ENCODE measurements around the gene PRAMEF26. TPM values are rescaled to one million over a fixed set of nuclear protein-coding genes. Genes with fewer than 3 reads are reported as not detected.
"Not testable (repeated sequence)": the region's sequence is repeated elsewhere in the genome, so short reads cannot be mapped to it uniquely, and the experiment has no call there.

The PRAMEF26 gene
- not detected for total RNA-seq

GRCh38 chr1:13155909-13156308 is at the start of gene PRAMEF26:
PRAMEF26 (minus strand) TSS chr1:13156009; CDS start chr1:13153095, 2,914 bp downstream.
- FAIRE-seq; DNase-seq (ENCODE audit: low spot score in 2 of 2): not testable (repeated sequence)

DNA sequence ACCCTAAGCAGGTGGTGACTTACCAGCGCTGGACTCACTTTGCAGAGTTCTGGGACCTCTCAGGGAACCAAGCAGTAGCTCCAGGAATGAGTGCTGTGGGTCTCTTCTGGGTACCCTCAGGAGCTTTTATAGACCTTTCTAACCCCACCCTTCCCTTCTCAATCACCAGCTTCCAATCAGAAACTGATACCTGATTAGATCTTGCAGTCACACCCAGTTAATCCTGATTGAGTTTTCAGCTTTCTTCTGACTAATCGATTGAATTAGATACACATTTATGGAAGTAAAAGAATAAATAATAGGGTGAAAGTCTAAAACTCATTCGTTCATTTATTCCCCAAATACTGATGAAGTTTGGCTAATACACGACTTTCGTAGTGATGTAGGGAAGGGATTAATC is 45.5 kb upstream of the PRAMEF26 start, which contains the start of gene PRAMEF13:
Gene PRAMEF13, minus strand, starts transcription at position 101 of the 400 bp plus-strand sequence. CDS start 1,820 bp downstream, outside the sequence.
- not testable (repeated sequence) for FAIRE-seq; DNase-seq (ENCODE audit: low spot score in 2 of 2)

DNA sequence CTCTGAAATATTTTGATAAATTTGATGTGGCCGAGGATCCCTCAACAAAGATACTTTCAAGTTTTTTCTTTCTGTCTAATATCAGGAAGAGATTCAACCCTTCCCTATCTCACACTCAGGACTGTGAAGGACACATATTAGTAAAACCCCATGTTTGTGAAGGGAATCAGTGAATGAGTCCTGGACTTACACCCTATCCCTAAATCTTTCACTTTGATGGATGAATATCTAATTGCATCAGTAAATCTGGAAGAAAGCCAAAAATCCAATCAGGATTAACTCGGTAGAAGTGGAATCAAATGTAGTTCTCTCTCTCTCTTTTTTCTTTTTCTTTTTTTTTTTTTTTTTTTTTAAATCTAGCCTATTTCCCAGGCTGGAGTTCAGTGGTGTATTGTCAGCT is 15.7 kb upstream of the PRAMEF26 start, which contains the start of gene PRAMEF9:
Gene PRAMEF9, plus strand, starts transcription at position 301 of the 400 bp plus-strand sequence. CDS start 3,433 bp downstream, outside the sequence.
- FAIRE-seq; DNase-seq (ENCODE audit: low spot score in 2 of 2): not testable (repeated sequence)

- not testable (repeated sequence) for FAIRE-seq; DNase-seq (ENCODE audit: low spot score in 2 of 2)
These were observed 9.7 kb upstream of the PRAMEF26 start, which contains the start of gene HNRNPCL4 for GRCh38 chr1:13165531-13165930. HNRNPCL4 (minus strand) TSS chr1:13165631; CDS start chr1:13165467, 164 bp downstream.

- not testable (repeated sequence) for DNase-seq (ENCODE audit: low spot score in 2 of 2); FAIRE-seq
These were observed 39.1 kb downstream of the PRAMEF26 start, which contains the start of gene HNRNPCL2 for GRCh38 chr1:13116754-13117153. HNRNPCL2 (minus strand) TSS chr1:13116854; CDS start chr1:13116400, 454 bp downstream.

Other genes with a start within 250 kb of the PRAMEF26 start
- gene PRAMEF7, start 239.4 kb downstream of the PRAMEF26 start, total RNA-seq: not detected
- gene PRAMEF6, start 208.4 kb downstream of the PRAMEF26 start, total RNA-seq: not detected
- not detected for gene PRAMEF27, start 99.4 kb downstream of the PRAMEF26 start, total RNA-seq
- not detected for gene HNRNPCL3, start 95.2 kb downstream of the PRAMEF26 start, total RNA-seq
- not detected for gene PRAMEF25, start 85.2 kb downstream of the PRAMEF26 start, total RNA-seq
- not detected for gene HNRNPCL2, start 39.2 kb downstream of the PRAMEF26 start, total RNA-seq
- gene HNRNPCL4, start 9.6 kb upstream of the PRAMEF26 start, total RNA-seq: not detected
- not detected for gene PRAMEF9, start 15.8 kb upstream of the PRAMEF26 start, total RNA-seq
- gene PRAMEF13, start 45.4 kb upstream of the PRAMEF26 start, total RNA-seq: not detected
- gene PRAMEF18, start 70.1 kb upstream of the PRAMEF26 start, total RNA-seq: not detected
- not detected for gene PRAMEF5, start 98.2 kb upstream of the PRAMEF26 start, total RNA-seq
- gene PRAMEF8, start 129.1 kb upstream of the PRAMEF26 start, total RNA-seq: not detected
- gene PRAMEF33, start 147.5 kb upstream of the PRAMEF26 start, total RNA-seq: not detected
- not detected for gene PRAMEF15, start 159.6 kb upstream of the PRAMEF26 start, total RNA-seq
- gene PRAMEF14, start 191.1 kb upstream of the PRAMEF26 start, total RNA-seq: not detected
- not detected for gene PRAMEF19, start 215.9 kb upstream of the PRAMEF26 start, total RNA-seq
- gene PRAMEF17, start 233.6 kb upstream of the PRAMEF26 start, total RNA-seq: not detected